Neutrophil (primary cell): ENCODE measurements around the gene LGALS7.

Experiments
- H3K27ac ChIP-seq: fragments of 200-600 bp; sonication (generic); 2 replicates; pipeline ENCODE4 v1.5.1; 2016; ENCODE audit warnings: mild to moderate bottlenecking, moderate library complexity
- H3K27me3 ChIP-seq: fragments of 200-600 bp; sonication (generic); 2 replicates; pipeline ENCODE4 v1.6.0; 2016; ENCODE audit warnings: mild to moderate bottlenecking
- H3K36me3 ChIP-seq: fragments of 200-600 bp; sonication (generic); 2 replicates; pipeline ENCODE4 v1.5.1; 2017
- H3K4me1 ChIP-seq, 2 experiments: fragments of 200-600 bp in 1 of 2; sonication (generic) in 1 of 2; 1 replicate in 1 of 2; 2 replicates in 1 of 2; pipeline versions ENCODE4 v1.5.1 to v1.6.1; 2013 to 2016; ENCODE audit warnings: low read depth in 1 of 2, low read length in 1 of 2, mild to moderate bottlenecking in 1 of 2, moderate library complexity in 1 of 2; ENCODE audit not compliant: control insufficient read depth in 1 of 2, insufficient read depth in 1 of 2
- H3K4me3 ChIP-seq, 2 experiments: fragments of 200-600 bp in 1 of 2; sonication (generic) in 1 of 2; 1 replicate in 1 of 2; 2 replicates in 1 of 2; pipeline ENCODE4 v1.5.1; 2013 to 2016; ENCODE audit warnings: low read depth in 1 of 2, low read length in 1 of 2, mild to moderate bottlenecking in 1 of 2, moderate library complexity in 1 of 2
- H3K9me3 ChIP-seq: fragments of 200-600 bp; sonication (generic); 2 replicates; pipeline ENCODE4 v1.5.1; 2016
- TF ChIP-seq, protein P1 (sequence below): fragments of 200-600 bp; sonication (generic); IDR thresholded peaks from 2 replicates; pipeline ENCODE4 v1.5.1; 2016; ENCODE audit warnings: antibody characterized with exemption

LGALS7 gene

DNA sequence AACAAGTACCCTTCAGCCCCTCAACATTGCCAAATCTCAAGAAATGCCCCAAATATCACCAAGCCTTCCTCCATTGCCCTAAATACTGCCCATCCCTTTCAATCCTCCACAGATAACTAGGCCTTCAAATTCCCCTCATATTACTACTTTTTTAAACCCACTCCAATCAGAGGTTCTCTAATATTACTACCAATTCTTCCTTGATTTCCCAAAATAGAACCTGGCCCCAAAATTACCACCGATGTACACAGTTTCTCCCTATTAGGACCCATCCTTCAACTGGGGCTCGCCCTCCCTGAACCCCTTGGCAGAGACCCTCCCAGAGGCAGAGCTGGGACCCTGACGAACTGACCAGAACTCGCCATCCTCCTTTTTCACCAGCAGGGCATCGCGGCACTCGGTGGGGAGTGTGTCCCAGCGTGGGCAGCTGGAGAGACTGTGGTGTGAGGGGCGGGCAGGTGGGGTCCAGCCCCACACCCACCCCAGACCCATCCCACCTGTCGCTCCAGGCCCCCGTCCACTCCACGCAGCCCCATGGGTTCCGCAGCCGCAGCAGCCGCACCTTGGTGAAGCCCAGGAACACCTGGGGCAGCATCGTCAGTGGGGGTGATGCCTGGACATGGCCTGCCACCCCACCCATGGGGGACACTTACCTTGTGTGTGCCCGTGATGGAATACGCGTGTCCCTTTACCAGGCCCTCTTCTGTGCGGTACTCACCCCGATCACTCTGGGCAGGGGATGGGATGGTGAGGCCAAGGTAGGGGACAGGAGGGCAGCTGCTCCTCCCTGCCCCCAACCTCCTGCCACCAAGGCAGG is 35.2 kb downstream of the LGALS7 start:
- Histone ChIP-seq H3K4me1 (peaks cover 24 to 37% of the 10 kb centered on the region in 2 experiments), H3K9me3 (no peaks in the 10 kb centered on the region)
- TF ChIP-seq, protein P1, sequence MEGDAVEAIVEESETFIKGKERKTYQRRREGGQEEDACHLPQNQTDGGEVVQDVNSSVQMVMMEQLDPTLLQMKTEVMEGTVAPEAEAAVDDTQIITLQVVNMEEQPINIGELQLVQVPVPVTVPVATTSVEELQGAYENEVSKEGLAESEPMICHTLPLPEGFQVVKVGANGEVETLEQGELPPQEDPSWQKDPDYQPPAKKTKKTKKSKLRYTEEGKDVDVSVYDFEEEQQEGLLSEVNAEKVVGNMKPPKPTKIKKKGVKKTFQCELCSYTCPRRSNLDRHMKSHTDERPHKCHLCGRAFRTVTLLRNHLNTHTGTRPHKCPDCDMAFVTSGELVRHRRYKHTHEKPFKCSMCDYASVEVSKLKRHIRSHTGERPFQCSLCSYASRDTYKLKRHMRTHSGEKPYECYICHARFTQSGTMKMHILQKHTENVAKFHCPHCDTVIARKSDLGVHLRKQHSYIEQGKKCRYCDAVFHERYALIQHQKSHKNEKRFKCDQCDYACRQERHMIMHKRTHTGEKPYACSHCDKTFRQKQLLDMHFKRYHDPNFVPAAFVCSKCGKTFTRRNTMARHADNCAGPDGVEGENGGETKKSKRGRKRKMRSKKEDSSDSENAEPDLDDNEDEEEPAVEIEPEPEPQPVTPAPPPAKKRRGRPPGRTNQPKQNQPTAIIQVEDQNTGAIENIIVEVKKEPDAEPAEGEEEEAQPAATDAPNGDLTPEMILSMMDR: no peak

DNA sequence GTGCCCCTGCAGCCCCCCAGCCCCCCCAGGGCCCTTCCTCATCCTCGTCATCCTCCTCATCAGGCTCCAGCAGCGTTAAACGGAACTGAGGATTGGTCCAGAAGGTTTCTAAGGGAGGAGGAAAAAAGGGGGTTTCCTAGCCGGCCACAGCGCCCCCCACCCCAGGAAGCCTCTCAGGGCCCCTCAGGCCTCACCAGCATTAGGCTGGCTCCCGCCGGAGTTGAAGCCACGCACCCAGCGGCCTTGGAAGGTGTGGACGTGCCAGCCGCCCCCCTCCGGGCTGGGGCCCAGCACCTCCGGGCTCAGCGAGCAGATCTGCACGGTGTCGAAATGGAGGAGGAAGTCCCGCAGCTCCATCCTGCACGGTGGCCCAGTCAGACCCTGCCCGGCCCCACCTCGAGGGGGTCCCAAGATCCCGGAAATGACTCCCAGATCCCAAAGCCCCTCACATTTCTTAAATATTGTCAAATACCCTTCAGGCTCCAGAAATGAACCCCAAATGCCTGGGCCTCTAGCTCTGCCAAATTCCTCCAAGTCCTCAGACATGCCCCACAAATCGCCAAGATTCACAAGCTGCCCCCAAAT is 35.9 kb downstream of the LGALS7 start:
- peak overlapping the region; percentile 25 to 56 for H3K4me3 ChIP-seq
- H3K36me3 ChIP-seq: no peaks in the 10 kb centered on the region
- H3K4me1 ChIP-seq: peaks cover 24 to 37% of the 10 kb centered on the region in 2 experiments
- no peak overlapping the region for H3K27ac ChIP-seq
- H3K27me3 ChIP-seq: peaks cover 40% of the 10 kb centered on the region
- H3K9me3 ChIP-seq: no peaks in the 10 kb centered on the region
- TF ChIP-seq, protein P1: no peak

More for the DNA sequence above, 35.2 kb downstream of the LGALS7 start:
- Histone ChIP-seq H3K36me3 (no peaks in the 10 kb centered on the region), H3K4me3 (no peak overlapping the region), H3K27ac (no peak overlapping the region), H3K27me3 (peaks cover 40% of the 10 kb centered on the region)

- H3K4me1 ChIP-seq: peaks cover 24 to 37% of the 10 kb centered on the region in 2 experiments
- TF ChIP-seq, protein P1: no peak
- peak overlapping the region in 1 of 2 experiments; percentile 56 for H3K4me3 ChIP-seq
Observed at GRCh38 chr19:38736413-38737280, 36.7 kb downstream of the LGALS7 start.

DNA sequence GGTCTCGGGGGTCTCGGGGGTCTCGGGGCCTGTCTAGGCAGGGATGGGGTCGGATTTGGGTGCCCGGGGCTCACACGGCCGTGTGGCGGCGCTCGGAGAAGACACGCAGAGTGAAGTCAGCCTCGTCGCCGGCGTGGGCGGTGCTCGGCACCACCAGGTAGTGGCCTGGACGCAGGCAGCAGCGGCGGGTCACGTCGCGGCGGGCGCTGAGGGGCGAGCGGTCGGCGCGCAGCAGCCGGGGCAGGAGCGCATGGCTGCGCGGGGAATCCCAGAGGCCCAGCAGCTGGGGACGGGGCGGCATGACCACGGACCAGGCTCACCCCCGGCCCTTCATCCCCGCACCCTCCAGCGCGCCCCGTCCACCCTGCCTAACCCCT is 37.3 kb downstream of the LGALS7 start:
- Histone ChIP-seq H3K36me3 (peaks cover 11% of the 10 kb centered on the region), H3K4me3 (peak overlapping the region; percentile 27 to 56), H3K9me3 (no peaks in the 10 kb centered on the region), H3K27ac (no peak overlapping the region), H3K4me1 (peaks cover 24 to 37% of the 10 kb centered on the region in 2 experiments), H3K27me3 (peaks cover 40% of the 10 kb centered on the region)
- TF ChIP-seq, protein P1: no peak

More at GRCh38 chr19:38736413-38737280, 36.7 kb downstream of the LGALS7 start:
- H3K9me3 ChIP-seq: no peaks in the 10 kb centered on the region
- no peak overlapping the region for H3K27ac ChIP-seq
- peaks cover 5% of the 10 kb centered on the region for H3K36me3 ChIP-seq
- H3K27me3 ChIP-seq: peaks cover 40% of the 10 kb centered on the region

- TF ChIP-seq, protein P1: no peak
- Histone ChIP-seq H3K27ac (peak overlapping the region; percentile 59), H3K36me3 (peaks cover 18% of the 10 kb centered on the region), H3K4me3 (no peak overlapping the region), H3K27me3 (peaks cover 40% of the 10 kb centered on the region), H3K9me3 (no peaks in the 10 kb centered on the region), H3K4me1 (peaks cover 24 to 37% of the 10 kb centered on the region in 2 experiments)
Observed at GRCh38 chr19:38735257-38735686, 38.0 kb downstream of the LGALS7 start.
